HG02885 (cell line): Measurements from ENCODE around the gene SAMD13.

ENCODE experiments used
- ATAC-seq: cut with Tn5 transposase; IDR thresholded peaks from one replicate; pipeline ENCODE4 v1.9.1; 2021; ENCODE audit warnings: mild to moderate bottlenecking; ENCODE audit not compliant: unreplicated experiment, poor library complexity

The SAMD13 gene

DNA sequence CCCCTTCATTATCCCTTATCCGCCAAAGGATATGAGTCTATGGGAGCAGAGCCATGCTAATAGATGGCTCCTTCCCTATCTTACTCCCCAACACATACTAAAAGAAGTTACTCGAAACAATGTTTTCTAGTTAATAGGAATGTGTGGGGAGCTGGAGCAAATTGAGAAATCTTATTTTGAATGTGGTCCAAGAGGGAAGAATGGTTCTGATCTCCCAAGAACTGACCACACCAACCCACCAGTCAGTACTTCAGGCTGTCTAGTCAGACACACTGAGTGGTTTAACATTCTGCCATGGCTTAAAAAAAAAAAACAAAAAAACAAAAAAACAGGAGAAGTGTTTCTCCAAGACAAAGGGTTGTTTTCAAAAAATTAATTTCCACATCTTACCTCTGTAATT, 65.3 kb downstream of the SAMD13 start:
- no peak for ATAC-seq

DNA sequence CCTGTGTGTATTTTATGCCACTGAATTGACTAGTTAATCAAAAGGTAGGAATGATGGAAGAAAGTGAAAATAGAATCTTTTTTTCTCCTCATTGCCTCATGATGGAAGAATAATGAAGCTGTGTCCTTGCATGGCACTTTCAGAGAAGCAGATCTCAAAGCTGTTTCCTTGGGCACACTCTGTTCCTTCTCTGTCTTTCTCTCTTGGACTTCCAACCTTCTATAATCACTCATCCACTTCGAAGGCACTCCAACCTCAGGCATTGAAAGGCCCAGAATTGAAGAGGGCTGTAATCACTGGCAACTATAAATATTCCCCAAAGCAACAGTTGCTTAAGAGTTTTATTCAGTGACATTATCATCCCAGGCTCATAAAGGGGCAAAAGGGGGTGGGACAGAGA, 65.7 kb downstream of the SAMD13 start:
- ATAC-seq = no peak

DNA sequence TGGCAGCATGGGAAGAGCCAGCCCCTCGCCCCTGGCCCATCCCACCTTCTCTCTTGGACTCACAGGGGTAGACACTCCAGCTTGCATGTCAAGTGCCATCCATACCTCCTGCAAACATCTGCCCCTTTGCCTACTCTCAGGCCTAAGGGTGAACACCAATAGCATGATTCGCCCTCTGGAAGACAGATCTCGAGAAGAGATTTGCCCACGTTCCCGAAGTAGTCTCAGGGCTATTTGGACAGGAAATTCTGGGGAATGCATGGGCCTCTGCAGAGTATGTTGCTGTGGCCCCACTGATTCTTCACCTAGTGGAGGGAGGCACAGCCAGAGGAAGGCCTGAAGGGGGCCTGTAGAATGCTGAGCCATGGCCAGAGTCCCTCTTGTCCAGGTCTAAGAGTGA, 66.9 kb downstream of the SAMD13 start:
- ATAC-seq = no peak

DNA sequence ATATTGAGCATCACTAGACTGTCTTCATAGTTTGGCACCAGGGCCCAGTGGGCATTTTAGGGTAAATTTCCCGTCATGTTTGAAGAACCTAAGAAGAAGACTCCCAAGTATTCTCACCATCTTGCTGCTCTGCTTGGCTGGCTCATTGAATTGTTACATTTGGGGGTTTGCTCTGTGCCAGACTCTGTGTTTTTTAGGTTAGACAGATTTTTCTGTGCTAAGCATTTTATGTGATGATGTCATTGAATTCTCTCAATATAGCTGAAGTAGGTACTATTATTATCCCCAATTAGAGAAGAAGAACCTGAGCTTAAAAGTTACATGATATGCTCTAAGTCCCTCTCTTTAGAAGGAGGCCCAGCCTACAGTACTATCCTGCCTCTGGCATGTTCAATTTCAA, 68.8 kb downstream of the SAMD13 start:
- ATAC-seq = no peak

DNA sequence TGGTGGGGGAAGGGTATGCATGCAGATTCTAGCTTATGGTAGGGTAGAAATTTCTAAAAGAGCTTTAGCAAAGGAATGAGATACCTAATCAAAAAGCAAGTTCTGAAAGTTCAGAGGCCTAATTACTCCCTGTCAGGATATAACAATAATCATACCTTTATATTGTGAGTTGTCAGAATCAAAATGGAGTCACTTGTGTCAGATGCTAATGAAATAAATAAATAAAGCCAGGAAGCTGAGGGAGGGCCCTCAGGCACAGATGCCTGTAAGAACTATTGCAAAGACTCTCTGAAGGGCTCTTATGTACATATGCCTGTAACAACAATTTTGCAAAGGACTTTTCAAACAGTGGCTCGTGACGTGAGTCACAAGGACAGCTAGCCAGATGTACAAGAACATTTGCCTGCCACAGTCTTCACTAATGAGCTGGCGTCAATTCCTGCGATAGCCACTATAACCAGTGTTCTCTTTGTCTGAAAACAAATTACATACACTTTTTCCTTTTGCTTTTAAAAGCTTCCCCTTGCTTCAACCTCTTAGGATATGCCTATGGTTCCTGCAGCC, 69.4 kb downstream of the SAMD13 start:
- no peak for ATAC-seq

DNA sequence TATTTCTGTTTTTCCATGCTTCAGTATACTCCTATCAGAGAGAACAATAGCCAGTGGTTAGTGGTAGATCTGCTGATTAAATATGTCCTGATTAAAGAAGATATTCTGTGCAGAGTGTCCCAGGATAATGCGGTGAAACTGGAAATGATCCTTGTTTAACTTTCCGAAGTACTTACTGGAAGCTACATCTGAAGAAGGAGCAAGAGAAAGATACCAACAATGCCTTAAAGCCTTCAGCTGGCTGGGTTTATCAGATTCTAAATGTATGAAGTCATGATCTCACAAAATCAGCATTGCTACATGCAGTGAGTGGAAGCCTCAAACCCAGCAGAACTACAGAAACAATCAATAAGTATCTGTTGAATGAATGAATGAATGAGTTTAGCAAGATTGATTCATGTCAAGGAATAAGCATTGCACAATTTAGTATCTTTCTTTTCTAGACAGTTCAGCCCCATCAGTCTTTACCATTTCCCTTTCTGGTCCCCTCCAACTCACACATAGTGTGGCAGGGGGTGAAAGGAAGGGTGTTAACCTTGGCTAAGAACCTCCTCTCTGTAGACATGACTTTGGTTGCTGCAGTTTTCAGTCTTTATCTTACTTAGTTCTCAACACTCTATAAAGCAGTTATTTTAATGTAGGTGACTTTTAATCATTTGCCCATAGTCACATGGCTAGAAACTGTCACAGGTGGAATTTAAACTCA, 72.1 kb downstream of the SAMD13 start:
- ATAC-seq = no peak

DNA sequence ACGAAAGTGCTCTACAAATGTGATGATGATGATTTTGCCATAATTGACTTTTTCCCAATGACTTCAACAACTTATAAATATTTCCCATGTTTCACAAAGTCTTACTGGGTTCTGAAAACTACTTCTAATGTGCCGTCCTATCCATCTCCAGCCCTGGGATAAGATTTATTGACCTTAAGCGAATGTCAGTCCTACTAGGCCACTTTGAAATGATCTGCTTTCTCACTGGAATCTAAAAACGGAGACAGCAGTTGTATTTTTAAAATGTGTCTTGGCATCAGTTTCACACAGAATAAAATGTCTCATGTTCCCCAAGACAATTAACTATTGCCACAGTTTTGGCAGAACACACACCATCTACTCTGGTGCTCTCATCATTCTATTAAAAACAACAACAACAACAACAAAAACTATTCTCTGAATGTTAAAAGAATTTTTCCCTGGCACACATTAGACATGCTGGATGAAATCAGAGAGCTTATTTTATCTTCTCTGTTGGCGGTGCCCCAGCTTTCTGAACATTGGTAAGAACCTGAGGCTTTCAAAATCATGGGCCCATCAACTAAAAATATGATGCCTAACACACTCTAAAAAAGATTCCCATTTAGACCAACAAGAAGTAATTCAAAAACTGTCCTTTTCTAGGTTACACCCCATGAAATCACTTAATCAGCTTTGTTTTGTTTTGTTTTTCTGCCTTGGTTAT, 73.6 kb downstream of the SAMD13 start:
- no peak for ATAC-seq

DNA sequence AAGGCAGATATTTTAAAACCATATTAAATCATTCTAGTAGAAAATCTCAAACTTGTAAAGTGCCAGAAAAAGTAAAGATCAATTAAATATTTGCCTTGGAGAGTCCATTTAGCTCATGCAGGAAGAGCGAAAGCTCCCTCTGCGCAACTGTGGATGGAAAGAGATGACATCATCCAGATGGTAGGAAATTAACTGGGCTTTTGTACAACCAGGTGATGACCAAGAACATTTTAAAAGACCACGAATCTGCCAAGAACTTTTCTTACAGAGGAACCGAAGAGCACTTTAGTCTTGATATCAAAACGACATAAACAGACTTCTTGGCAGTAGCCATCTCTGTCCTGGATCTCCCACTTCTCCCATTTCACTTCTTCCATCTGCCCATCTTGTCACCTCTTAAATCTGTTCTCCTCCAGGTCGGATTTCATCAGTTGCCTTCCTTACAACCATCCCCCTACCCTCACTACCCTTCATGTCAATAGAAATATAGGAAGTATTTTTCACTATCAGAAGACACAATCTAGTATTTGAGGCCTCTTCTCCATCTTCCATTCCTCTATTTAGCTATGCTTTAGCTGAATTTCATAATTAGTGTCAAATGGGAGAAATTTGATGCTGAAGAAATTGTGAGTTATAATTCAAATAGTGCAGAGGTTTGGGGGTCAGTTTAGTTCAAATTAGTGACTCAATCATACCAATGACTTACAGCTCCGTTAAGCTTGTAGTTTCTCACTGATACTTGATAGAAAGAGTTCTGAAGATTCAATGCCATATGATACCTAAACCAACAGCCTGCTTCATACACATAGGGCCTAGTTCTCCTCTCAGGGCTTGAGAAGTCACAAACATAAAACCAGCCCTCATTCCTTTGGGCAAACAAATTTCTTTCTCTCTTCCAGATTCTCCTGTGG, 74.7 kb downstream of the SAMD13 start:
- ATAC-seq = no peak

DNA sequence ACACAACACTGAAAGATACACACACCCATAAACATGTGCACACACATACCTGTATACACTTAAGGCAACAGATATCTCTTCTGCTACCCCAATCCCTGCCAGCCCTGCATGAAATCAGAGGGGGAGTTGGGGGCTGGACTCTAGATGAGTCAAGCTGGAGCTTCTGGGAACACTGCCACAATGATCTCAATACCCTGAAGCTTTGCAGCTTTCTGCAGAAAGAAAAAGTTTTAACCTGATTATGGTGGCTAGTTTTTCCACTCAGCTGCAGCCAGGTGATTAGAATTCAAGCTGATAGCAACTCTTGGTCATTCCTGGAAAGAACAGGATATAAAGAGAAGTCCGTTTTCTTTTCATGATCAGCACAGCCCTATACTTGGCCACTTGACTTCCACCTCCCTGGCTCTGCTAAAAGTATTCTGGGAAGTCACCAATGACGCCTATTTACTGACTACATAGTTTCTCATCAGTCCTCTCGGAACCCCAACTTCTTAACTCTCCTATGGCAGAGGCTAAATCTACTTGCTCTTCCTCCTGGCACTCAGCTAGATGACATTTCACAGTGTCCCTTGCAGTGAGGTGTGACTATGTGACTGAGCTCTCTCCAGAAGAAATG, 76.1 kb downstream of the SAMD13 start:
- ATAC-seq = no peak

DNA sequence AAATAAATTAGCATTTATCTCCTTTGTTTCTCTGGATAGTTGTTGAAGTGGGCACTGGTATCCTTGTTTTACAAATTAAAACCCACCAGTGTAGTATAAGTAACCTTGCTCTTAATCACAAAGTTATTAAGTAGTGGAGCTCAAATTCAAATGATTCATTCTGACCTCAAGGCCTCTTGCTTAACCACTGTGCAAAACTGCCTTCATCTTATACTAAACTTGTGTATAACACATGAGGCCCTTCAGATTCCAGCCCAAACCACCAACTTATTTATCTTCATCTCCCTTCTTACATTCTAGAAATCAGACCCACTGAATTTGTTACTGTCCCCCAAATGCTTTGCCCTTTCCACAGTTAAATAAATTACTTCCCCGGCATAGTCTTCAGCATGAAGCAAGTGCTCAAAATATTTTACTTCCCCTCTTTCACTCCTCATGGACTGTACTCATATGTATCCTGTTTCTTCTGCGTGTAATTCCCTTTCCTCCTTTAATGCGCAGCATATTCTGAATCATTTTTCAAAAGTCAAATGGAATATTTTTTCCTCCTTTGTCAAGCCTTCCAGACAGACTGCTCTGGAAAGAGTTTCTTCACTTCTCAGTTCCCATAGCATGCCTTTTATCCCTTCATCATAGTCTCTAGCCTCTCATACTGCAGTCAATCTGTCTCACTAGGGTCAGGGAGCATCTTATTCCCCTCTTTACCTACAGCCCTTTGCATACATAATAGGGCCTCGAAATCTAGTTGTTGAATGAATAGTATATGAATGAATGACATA, 77.8 kb downstream of the SAMD13 start:
- no peak for ATAC-seq

DNA sequence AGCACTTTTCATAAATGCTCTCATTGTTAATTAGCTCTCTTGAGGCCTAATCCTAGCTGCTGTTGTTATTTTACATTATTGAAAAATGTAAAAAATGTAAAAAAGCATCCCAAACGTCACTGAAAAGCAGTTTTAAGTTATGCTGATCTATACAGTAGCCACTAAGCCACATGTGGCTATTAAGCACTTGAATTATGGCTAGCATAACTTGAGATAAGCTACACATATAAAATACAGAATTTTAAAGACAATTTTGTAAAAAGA, 78.3 kb downstream of the SAMD13 start:
- no peak for ATAC-seq

DNA sequence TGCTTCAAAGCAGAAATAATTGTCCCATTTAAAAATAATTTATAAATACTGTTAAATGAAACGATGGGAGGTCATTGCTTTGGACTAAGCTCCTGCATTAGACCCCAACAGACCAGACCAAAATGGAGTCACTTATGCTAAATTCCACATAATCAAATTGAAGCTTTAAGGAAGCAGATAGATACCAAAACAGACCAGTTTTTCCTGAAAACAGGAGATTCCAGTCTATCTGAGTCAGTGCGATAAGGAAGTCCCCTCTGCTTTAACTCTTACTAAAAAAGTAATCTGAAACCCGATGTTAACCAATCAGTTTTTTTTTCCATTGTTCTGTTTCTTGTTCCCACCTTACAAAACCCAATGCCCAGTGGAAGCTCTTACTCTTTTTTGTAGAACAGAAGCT, 80.6 kb downstream of the SAMD13 start:
- ATAC-seq = no peak

DNA sequence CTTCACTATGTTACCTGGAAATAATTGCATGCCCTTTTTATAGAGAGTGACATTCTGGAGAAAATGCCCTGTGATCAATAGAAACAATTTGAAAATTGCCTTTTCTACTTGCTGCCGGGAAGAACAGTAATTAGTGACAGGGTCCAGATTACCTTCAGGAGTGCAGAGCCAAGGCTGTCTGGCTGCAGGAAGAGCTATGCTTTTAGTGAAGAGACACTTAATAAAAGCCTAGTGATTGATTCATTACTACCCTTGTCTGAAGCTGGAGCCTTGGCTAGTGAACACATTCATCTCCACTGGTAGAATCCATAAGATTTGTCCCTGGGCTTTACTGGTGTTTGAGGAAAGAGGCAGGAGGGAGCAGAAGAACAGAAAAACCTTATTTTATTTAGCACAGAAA, 83.8 kb downstream of the SAMD13 start:
- ATAC-seq = no peak

DNA sequence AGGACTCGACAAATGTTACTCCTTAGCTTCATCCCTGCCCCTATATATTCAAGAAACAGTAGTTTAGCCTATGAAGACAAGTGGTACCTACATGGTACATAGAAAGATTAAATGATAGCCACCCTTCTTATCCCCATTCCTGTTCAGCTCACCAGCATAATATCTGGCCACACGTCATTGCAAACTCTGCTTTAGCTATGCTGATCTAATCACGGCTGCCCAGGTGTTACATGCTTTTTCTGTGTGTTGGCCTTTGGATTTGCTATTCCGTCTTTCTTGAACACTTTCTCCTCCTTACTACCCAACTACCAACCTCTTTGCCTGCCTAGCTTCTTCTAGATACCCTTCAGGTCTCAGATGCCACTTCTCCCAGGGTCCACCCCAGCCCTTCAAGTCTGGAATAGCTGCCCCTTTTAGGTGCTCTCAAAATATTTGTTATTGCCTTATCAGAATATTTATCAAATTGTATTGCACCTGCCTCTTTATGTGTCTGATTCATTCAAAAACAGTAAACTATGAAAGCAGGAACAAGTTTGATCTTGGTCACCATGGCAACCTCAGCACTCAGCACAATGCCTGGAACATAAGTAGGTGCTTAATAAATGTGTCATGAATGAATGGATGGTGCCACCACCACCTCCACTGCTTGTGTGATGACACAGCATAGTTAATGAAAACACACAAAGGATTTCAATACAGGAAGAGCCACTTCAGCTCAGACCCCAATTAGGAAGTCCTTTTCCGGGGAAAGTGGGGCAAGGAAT, 85.4 kb downstream of the SAMD13 start:
- ATAC-seq = no peak

DNA sequence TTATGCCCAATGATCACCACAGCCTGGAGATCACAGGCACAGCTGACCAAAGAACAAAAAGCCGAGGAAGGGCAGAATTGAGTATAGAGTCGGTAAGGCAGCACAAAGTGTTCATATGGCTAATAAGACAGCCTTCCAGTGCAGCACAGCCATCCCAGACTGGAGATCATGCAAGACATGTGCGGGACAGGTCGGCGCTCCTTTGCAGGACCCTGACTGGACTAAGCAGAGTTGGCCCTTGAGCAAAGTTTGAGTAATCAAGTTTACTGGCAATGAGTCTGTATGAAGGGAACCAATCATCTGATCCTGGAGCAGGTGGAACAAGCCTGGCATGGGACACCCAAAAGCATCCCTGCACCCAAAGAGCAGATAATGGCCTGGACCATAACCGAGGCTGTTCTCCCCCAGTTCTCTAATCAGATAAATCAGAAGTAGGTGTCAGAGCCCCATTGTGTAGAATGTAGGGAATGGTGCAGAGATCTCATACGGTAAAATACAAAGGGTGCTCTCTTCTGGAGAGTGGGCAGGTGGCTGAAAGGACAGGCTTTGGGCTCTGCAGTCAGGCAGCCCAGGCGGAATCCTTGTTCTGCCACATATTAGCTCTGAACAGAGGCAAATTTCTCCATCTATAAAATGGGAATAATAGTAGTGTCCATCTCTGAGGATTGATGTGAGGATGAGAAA, 86.1 kb downstream of the SAMD13 start:
- no peak for ATAC-seq

DNA sequence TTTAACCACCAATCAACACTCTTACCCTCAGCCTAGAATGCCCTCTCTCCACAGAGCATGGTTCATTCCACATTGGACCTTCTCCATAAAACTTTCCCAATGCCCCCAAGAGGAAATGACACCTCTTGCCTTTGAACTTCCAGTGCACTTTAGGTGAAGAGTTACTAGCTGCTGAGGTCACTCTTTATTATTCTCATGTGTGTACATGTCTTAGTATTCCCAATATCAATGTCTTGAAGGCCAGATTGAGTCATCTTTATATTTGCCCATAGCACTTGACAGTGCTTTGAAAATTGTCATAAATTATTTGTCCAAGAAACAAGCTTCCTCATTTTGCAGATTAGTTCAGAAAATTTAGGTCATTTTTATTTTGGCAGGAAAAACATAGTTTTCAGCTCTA, 88.7 kb downstream of the SAMD13 start:
- ATAC-seq = no peak

DNA sequence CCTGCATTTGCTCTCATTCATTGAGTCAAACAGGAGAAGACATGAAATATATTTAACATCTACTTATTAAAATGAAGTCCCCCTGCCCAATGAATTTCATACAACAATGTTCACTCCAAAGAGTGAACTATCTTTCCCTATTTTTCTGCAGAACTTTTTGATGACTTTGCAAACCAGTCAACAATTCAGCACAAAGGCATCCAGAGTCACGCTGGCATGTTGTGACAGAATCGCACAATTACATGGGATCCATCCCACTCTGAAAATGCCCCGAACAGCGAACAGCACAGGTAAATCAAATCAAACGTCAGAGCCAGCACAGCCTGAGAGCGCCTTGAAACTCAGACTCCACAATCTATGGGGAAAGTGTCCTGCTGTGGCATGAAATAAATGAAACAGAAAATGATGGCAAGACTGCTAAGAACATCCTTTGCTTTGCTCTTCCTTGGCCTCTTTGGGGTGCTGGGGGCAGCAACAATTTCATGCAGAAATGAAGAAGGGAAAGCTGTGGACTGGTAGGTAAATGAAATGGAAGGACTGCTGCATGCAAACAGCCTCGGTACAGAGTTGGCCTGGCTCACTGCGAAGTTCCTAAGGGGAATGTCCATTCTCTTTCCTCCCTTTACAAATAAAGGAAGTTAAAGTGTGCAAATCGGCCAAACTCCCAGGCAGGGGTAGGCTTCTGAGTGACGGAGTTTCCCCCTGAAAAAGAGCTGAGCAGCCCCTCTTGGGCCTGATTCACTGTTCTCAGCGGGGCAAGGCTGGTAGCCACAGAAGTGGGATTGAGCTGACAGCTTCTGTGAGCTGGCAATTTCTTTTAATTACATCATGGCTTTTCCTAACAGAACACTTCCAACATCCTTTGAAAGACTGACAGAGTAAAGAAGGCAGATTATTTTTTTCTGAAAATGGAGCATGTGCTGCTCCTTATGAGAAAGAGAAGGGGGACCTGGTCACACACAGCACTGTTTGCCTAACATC, 97.0 kb downstream of the SAMD13 start, which contains the start of gene DNASE2B:
Gene DNASE2B, plus strand, starts transcription at position 310 of the 981 bp plus-strand sequence. Its CDS starts 81 bp downstream, at position 391.
- no peak for ATAC-seq
